Posterior cingulate gyrus (tissue), 11 donors: ENCODE data around the gene MAEA.
A peak's percentile ranks its signal among the peaks of the same experiment; 100 is the strongest.

Experiments used
- DNase-seq, 10 donors: peaks; one replicate each; pipeline versions ENCODE4 v3.0.0 to v3.0.0-alpha.2; 2020 to 2021; ENCODE audit warnings: mixed read lengths in 3 of 10
- intact Hi-C: fragments of 100-400 bp; cut with DNase I; formaldehyde crosslinking; loops from one replicate; pipeline ENCODE4 v1.15.1; 2023

The MAEA gene

GRCh38 chr4:1382776-1383727 lies 93.4 kb downstream of the MAEA start:
- intact Hi-C loops, result no loop called here
- DNase-seq, result peak in 5 of 10 donors; percentile 3 to 71 (median 50)

GRCh38 chr4:1383728-1384591 lies 94.3 kb downstream of the MAEA start:
- intact Hi-C loops, result no loop called here
- DNase-seq, result peak in 5 of 10 donors; percentile 3 to 79 (median 69)

GRCh38 chr4:1384675-1385372 lies 95.1 kb downstream of the MAEA start:
- DNase-seq, result peak in 5 of 10 donors; percentile 3 to 76 (median 41)
- intact Hi-C loops, result no loop called here

- DNase-seq, result peak in 5 of 10 donors; percentile 3 to 67 (median 33)
Measured at GRCh38 chr4:1385373-1386340, 96.0 kb downstream of the MAEA start.

More at GRCh38 chr4:1385373-1386340, 96.0 kb downstream of the MAEA start:
- intact Hi-C loops, result no loop called here
